K562 (cell line): ENCODE results near the gene CUL4B. TPM values are rescaled to one million over a fixed set of nuclear protein-coding genes. Genes with fewer than 3 reads are reported as not detected.

Experiments used
- POLR2H ChIP-seq: IDR thresholded peaks from 2 replicates; pipeline ENCODE4 v1.6.1; 2016; ENCODE audit warnings: missing genetic modification characterization, low read depth, mild to moderate bottlenecking, control low read depth, missing compliant biosample characterization, moderate library complexity
- ZFPM2 ChIP-seq: fragments of 250-450 bp; sonication (Bioruptor Pico); IDR thresholded peaks from 2 replicates; pipeline ENCODE4 v1.5.1; 2022; ENCODE audit warnings: mild to moderate bottlenecking
- ZNF324 ChIP-seq: fragments of 250-450 bp; sonication (Bioruptor Pico); IDR thresholded peaks from 2 replicates; pipeline ENCODE4 v1.4.0; 2020; ENCODE audit warnings: mild to moderate bottlenecking
- polyA plus RNA-seq, 8 experiments: library from polyadenylated mRNA; depleted of rRNA in 4 of 8; stranded (reverse) in 5 of 8; unstranded in 3 of 8; fragments of >200 nt; fragmentation: Nextera tagmentation in 2 of 8; fragmentation: Illumina TruSeq in 1 of 8; extraction: Ambion mirVana in 2 of 8; extraction: Trizol in 1 of 8; gene quantifications; 2 replicates each; pipeline versions ENCODE4 v1.2.1 to v1.2.3, GENCODE V29; 2011 to 2014; ENCODE audit warnings: inconsistent platforms in 1 of 8, missing spikeins in 1 of 8
- total RNA-seq, 7 experiments: library from RNA; depleted of rRNA in 6 of 7; stranded (reverse); fragments of >200 nt in 6 of 7; fragmentation: Illumina TruSeq in 2 of 7; extraction: Trizol in 2 of 7; gene quantifications; 2 replicates each; pipeline versions ENCODE4 v1.2.1 to v1.2.3, GENCODE V29; 2011 to 2021; ENCODE audit warnings: low replicate concordance in 1 of 7
- TF ChIP-seq, protein P1 (sequence below): sonication (generic); formaldehyde crosslinking; IDR thresholded peaks from 2 replicates; pipeline ENCODE4 v1.8.0; 2023; ENCODE audit warnings: missing genetic modification reagents, mild to moderate bottlenecking, borderline replicate concordance
- TF ChIP-seq, protein P2 (sequence below), 2 experiments: fragments of 450-650 bp in 1 of 2; IDR thresholded peaks; 2 replicates each; pipeline ENCODE4 v1.6.1; 2011 to 2017; ENCODE audit warnings: low read depth in 2 of 2, antibody characterized with exemption in 1 of 2, borderline replicate concordance in 1 of 2, low read length in 1 of 2, mild to moderate bottlenecking in 1 of 2, mixed read lengths in 1 of 2; ENCODE audit not compliant: control insufficient read depth in 1 of 2
- TF ChIP-seq, protein P3 (sequence below): fragments of 200-400 bp; formaldehyde crosslinking; IDR thresholded peaks from 2 replicates; pipeline ENCODE4 v1.6.1; 2017; ENCODE audit warnings: mild to moderate bottlenecking, low read depth, low read length, moderate library complexity
- TF ChIP-seq, protein P4 (sequence below): fragments of 250-450 bp; sonication (Bioruptor Pico); IDR thresholded peaks from 2 replicates; pipeline ENCODE4 v1.4.0; 2020; ENCODE audit warnings: mild to moderate bottlenecking, moderate library complexity
- TF ChIP-seq, protein P5 (sequence below): fragments of 450-650 bp; IDR thresholded peaks from 2 replicates; pipeline ENCODE4 v1.6.1; 2017; ENCODE audit warnings: antibody characterized with exemption

Gene CUL4B
- total and polyA plus RNA-seq, 9 of the 15 experiments (the other 6 are each of a cell fraction or from before 2014, with no cell fraction given): 15.0 to 41.7 (median 37.5) TPM

DNA sequence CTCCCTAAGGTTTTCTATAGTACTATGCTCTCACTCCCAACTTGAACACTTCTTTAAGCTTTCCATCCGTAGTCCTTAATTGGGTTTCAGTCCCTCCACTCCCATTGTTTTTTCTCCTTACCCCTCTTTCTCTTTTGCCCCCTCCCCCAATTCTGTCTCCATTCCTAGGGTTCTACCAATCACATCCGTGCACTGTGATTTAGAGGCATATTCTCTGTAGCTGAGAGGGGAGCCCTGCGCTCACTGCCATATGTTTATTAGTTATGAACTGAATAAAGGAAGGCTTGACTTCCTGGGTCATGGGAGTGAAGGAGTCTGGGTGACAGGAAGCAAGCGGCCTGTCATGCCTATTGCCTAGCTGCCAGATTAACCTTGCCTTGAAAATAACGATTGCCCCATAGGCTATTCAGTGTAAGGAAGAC lies 43.6 kb upstream of the CUL4B start (continued):
- TF ChIP-seq, protein P1, sequence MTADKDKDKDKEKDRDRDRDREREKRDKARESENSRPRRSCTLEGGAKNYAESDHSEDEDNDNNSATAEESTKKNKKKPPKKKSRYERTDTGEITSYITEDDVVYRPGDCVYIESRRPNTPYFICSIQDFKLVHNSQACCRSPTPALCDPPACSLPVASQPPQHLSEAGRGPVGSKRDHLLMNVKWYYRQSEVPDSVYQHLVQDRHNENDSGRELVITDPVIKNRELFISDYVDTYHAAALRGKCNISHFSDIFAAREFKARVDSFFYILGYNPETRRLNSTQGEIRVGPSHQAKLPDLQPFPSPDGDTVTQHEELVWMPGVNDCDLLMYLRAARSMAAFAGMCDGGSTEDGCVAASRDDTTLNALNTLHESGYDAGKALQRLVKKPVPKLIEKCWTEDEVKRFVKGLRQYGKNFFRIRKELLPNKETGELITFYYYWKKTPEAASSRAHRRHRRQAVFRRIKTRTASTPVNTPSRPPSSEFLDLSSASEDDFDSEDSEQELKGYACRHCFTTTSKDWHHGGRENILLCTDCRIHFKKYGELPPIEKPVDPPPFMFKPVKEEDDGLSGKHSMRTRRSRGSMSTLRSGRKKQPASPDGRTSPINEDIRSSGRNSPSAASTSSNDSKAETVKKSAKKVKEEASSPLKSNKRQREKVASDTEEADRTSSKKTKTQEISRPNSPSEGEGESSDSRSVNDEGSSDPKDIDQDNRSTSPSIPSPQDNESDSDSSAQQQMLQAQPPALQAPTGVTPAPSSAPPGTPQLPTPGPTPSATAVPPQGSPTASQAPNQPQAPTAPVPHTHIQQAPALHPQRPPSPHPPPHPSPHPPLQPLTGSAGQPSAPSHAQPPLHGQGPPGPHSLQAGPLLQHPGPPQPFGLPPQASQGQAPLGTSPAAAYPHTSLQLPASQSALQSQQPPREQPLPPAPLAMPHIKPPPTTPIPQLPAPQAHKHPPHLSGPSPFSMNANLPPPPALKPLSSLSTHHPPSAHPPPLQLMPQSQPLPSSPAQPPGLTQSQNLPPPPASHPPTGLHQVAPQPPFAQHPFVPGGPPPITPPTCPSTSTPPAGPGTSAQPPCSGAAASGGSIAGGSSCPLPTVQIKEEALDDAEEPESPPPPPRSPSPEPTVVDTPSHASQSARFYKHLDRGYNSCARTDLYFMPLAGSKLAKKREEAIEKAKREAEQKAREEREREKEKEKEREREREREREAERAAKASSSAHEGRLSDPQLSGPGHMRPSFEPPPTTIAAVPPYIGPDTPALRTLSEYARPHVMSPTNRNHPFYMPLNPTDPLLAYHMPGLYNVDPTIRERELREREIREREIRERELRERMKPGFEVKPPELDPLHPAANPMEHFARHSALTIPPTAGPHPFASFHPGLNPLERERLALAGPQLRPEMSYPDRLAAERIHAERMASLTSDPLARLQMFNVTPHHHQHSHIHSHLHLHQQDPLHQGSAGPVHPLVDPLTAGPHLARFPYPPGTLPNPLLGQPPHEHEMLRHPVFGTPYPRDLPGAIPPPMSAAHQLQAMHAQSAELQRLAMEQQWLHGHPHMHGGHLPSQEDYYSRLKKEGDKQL (CRISPR knock-in tag): no peak
- TF ChIP-seq ZNF324 (CRISPR knock-in tag) (no peak), ZFPM2 (CRISPR knock-in tag) (no peak), POLR2H (no peak)
- TF ChIP-seq, protein P2, sequence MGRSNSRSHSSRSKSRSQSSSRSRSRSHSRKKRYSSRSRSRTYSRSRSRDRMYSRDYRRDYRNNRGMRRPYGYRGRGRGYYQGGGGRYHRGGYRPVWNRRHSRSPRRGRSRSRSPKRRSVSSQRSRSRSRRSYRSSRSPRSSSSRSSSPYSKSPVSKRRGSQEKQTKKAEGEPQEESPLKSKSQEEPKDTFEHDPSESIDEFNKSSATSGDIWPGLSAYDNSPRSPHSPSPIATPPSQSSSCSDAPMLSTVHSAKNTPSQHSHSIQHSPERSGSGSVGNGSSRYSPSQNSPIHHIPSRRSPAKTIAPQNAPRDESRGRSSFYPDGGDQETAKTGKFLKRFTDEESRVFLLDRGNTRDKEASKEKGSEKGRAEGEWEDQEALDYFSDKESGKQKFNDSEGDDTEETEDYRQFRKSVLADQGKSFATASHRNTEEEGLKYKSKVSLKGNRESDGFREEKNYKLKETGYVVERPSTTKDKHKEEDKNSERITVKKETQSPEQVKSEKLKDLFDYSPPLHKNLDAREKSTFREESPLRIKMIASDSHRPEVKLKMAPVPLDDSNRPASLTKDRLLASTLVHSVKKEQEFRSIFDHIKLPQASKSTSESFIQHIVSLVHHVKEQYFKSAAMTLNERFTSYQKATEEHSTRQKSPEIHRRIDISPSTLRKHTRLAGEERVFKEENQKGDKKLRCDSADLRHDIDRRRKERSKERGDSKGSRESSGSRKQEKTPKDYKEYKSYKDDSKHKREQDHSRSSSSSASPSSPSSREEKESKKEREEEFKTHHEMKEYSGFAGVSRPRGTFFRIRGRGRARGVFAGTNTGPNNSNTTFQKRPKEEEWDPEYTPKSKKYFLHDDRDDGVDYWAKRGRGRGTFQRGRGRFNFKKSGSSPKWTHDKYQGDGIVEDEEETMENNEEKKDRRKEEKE (IDR thresholded peaks at IDR 0.05; ENCODE audit: borderline replicate concordance in 1 of 2, control insufficient read depth in 1 of 2, low read depth in 2 of 2, low read length in 1 of 2): no peak
- TF ChIP-seq, protein P3, sequence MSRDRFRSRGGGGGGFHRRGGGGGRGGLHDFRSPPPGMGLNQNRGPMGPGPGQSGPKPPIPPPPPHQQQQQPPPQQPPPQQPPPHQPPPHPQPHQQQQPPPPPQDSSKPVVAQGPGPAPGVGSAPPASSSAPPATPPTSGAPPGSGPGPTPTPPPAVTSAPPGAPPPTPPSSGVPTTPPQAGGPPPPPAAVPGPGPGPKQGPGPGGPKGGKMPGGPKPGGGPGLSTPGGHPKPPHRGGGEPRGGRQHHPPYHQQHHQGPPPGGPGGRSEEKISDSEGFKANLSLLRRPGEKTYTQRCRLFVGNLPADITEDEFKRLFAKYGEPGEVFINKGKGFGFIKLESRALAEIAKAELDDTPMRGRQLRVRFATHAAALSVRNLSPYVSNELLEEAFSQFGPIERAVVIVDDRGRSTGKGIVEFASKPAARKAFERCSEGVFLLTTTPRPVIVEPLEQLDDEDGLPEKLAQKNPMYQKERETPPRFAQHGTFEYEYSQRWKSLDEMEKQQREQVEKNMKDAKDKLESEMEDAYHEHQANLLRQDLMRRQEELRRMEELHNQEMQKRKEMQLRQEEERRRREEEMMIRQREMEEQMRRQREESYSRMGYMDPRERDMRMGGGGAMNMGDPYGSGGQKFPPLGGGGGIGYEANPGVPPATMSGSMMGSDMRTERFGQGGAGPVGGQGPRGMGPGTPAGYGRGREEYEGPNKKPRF: no peak
- TF ChIP-seq, protein P4, sequence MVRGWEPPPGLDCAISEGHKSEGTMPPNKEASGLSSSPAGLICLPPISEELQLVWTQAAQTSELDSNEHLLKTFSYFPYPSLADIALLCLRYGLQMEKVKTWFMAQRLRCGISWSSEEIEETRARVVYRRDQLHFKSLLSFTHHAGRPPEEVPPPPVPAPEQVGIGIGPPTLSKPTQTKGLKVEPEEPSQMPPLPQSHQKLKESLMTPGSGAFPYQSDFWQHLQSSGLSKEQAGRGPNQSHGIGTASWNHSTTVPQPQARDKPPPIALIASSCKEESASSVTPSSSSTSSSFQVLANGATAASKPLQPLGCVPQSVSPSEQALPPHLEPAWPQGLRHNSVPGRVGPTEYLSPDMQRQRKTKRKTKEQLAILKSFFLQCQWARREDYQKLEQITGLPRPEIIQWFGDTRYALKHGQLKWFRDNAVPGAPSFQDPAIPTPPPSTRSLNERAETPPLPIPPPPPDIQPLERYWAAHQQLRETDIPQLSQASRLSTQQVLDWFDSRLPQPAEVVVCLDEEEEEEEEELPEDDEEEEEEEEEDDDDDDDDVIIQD: no peak
- TF ChIP-seq, protein P5, sequence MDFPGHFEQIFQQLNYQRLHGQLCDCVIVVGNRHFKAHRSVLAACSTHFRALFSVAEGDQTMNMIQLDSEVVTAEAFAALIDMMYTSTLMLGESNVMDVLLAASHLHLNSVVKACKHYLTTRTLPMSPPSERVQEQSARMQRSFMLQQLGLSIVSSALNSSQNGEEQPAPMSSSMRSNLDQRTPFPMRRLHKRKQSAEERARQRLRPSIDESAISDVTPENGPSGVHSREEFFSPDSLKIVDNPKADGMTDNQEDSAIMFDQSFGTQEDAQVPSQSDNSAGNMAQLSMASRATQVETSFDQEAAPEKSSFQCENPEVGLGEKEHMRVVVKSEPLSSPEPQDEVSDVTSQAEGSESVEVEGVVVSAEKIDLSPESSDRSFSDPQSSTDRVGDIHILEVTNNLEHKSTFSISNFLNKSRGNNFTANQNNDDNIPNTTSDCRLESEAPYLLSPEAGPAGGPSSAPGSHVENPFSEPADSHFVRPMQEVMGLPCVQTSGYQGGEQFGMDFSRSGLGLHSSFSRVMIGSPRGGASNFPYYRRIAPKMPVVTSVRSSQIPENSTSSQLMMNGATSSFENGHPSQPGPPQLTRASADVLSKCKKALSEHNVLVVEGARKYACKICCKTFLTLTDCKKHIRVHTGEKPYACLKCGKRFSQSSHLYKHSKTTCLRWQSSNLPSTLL: no peak
